Cardiac septum (tissue), 1 donor: ENCODE results near the gene FOXD4L3. TPM values are rescaled to one million over a fixed set of nuclear protein-coding genes. Genes with fewer than 3 reads are reported as not detected.
"Not testable (repeated sequence)": the region's sequence is repeated elsewhere in the genome, so short reads cannot be mapped to it uniquely, and the experiment has no call there.

ENCODE experiments used
- DNase-seq: peaks from one replicate; pipeline ENCODE4 v3.0.0-alpha.2; 2020; ENCODE audit warnings: low spot score
- intact Hi-C: fragments of 100-400 bp; cut with DNase I; formaldehyde crosslinking; loops from one replicate; pipeline ENCODE4 v1.14.0; 2022
- long read RNA-seq: library from polyadenylated mRNA; unstranded; transcript quantifications from one replicate; pipeline ENCODE4 v2.0.0, GENCODE V29; 2021
- total RNA-seq: library from RNA; stranded (reverse); fragmentation: NEBNext Ultra II Directional; extraction: Animal tissue kit (Norgen Biotek cat#: 25700); gene quantifications from one replicate; pipeline ENCODE4 v1.2.1, GENCODE V29; 2021
- donor health status: DM: no; HTN: no; CAD: no.

FOXD4L3 gene
- total RNA-seq = not detected
- long read RNA-seq = 0 reads

DNA sequence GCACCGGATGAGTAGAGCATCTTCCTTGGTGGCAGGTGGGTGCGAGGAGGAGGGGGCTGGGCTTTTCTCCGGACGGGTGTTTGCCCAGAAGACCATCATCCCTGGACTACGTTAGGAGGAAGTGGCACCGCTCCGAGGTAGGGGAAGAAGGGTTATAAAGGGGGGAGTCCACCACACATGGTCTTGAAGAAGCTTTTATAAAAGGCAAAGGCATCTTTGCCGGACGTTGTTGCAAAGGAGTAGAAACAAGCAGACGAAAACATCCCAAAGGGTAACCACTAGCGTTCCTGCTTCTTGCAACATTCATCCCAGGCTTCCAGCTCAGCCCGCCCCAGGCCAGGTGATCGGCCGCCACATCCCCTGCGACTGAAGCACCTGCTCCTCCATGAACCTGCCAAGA lies at the start of gene FOXD4L3:
TSS of gene FOXD4L3 (plus strand) at position 301 of the 400 bp plus-strand sequence. CDS start at position 386, 85 bp downstream.
- DNase-seq, intact Hi-C loops: not testable (repeated sequence)

GRCh38 chr9:68281041-68281440 lies 21.6 kb upstream of the FOXD4L3 start:
- intact Hi-C loops, DNase-seq: not testable (repeated sequence)

- intact Hi-C loops, DNase-seq: not testable (repeated sequence)
Measured at GRCh38 chr9:68303771-68304170, 1.1 kb downstream of the FOXD4L3 start.

DNA sequence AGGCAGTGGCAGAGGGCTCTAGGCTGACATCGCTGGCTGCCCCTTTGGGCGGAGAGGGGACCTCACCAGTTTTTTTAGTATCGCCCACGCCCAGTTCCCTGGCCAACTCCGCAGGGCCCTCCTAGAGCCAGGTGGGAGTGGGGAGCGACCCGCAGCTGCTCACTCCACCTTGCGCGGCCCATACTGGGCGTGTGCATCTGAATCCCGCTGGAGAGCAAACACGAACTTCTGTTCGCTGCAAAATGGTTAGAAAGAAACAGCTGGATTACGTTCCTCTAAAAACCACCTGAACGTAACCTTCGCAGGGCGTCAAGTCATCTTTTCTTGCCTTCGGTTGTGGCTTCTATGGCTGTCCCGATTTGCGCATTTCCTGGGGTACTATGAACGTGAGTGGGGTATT lies 1.5 kb downstream of the FOXD4L3 start:
- DNase-seq, intact Hi-C loops: not testable (repeated sequence)

DNA sequence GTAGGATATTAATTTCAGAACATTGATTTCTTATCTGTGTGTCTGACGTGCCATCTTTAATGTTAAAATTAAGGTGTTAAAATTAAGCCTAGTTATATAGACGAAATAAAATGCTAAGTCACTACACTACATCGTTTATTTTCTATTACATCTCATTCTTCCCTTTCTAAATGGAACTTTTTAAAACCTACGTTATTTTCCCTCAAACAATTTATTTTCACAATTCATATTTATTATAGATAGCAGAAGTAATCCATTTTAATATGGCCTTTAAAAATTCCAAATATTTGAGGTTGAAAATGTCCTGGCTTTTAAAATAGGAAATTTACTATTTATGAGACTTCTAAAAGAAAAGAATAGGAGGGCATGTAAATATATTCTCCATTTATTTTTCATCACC lies 2.1 kb downstream of the FOXD4L3 start:
- DNase-seq = not testable (repeated sequence)

GRCh38 chr9:68305680-68306285 lies 3.1 kb downstream of the FOXD4L3 start:
- DNase-seq, intact Hi-C loops: not testable (repeated sequence)

More for the DNA sequence above, 2.1 kb downstream of the FOXD4L3 start:
- intact Hi-C loops = not testable (repeated sequence)

- DNase-seq, intact Hi-C loops: not testable (repeated sequence)
Measured at GRCh38 chr9:68306391-68306964, 3.8 kb downstream of the FOXD4L3 start.

GRCh38 chr9:68307127-68307526 lies 4.5 kb downstream of the FOXD4L3 start:
- intact Hi-C loops, DNase-seq: not testable (repeated sequence)

GRCh38 chr9:68307654-68308053 lies 5.0 kb downstream of the FOXD4L3 start:
- DNase-seq, intact Hi-C loops: not testable (repeated sequence)

GRCh38 chr9:68311208-68311607 lies 8.5 kb downstream of the FOXD4L3 start:
- intact Hi-C loops, DNase-seq: not testable (repeated sequence)

DNA sequence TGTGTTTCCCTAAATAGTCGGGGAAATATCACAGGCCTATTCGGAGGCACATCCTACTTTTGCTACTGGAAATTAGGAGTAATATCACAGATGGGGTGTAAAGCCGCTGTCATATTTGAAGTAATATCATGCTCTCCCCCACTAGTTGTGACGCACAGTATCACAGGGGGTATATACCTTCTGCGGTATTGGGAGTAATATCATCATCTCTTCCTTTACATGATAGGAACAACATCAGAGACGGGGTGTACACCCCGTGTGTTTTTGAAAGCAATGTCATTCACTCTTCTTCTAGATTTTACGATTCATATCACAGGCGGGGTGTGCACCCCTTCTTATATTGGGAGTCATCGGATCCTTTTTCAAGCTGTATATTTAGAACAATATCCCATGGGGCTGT lies 15.5 kb downstream of the FOXD4L3 start:
- intact Hi-C loops, DNase-seq: not testable (repeated sequence)

DNA sequence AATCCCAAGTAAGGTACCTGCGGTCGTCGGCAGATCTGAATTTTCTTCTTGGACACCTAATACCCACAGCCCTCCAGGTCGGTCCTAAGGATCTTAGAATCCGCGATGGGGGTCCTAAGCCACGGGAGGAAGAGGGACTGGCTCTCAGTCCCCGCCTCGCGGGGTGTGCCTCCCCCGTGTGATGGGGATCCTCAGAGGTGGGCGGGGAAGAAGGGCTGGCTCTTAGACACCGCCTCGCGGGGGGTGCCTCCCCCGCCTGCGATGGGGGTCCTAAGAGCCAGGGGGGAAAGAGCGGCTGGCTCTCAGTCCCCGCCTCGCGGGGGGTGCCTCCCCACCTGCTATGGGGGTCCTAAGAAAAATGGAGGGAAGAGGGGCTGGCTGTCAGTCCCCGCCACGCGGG lies 21.1 kb downstream of the FOXD4L3 start:
- intact Hi-C loops, DNase-seq: not testable (repeated sequence)

- intact Hi-C loops, DNase-seq: not testable (repeated sequence)
Measured at GRCh38 chr9:68324518-68324917, 21.9 kb downstream of the FOXD4L3 start.

GRCh38 chr9:68329106-68329505 lies 26.4 kb downstream of the FOXD4L3 start:
- intact Hi-C loops, DNase-seq: not testable (repeated sequence)

DNA sequence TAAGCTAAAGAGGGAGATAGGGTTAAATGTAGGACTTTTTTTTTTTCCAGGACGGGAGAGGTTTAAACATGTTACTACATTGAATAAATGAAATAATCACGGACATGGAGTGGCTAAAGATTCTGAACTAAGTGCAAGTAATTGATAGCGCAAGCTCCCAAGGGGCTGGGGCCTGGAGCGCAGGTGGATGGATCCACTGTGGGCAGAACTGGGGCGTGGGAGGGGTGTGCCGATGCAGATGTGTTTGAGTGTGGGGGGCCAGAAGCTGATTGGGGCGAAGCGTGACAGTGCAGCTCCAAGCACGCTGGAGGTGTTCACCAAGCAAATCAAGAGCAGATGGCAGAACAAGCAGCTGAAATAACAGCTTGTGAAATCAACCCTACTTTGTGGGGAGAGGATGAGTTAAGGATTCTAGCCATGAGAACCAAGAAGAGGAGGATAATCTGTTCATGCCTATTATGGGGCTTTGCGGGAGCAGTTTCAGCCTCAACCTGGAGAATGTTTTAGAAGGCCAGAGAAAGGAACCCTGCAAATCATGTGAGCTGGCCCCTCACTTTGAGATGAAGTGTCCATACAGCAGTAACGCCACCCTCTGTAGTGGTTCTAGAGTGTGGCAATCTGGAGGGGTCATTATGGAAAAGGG lies 28.0 kb downstream of the FOXD4L3 start:
- intact Hi-C loops = not testable (repeated sequence)

DNA sequence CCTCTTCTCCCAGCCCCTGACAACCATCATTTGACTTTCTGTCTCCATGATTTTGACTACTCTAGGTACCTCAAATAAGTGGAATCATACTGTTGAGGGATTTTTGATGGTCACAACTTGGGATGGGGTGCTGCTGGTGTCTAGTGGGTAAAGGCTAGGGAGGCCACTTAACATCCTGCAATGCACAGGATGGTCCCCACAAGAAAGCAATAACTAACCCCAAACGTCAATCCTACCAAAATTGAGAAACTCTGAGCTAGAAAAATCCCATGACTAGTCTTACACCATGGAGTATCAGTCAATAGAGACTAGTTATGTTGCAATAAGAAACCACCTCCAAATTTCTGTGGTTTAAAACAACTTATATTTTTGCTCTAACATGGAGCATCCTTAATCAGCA lies 29.5 kb downstream of the FOXD4L3 start:
- intact Hi-C loops, DNase-seq: not testable (repeated sequence)

More for the DNA sequence above, 28.0 kb downstream of the FOXD4L3 start:
- DNase-seq = not testable (repeated sequence)

GRCh38 chr9:68335935-68336334 lies 33.3 kb downstream of the FOXD4L3 start:
- DNase-seq, intact Hi-C loops: not testable (repeated sequence)

DNA sequence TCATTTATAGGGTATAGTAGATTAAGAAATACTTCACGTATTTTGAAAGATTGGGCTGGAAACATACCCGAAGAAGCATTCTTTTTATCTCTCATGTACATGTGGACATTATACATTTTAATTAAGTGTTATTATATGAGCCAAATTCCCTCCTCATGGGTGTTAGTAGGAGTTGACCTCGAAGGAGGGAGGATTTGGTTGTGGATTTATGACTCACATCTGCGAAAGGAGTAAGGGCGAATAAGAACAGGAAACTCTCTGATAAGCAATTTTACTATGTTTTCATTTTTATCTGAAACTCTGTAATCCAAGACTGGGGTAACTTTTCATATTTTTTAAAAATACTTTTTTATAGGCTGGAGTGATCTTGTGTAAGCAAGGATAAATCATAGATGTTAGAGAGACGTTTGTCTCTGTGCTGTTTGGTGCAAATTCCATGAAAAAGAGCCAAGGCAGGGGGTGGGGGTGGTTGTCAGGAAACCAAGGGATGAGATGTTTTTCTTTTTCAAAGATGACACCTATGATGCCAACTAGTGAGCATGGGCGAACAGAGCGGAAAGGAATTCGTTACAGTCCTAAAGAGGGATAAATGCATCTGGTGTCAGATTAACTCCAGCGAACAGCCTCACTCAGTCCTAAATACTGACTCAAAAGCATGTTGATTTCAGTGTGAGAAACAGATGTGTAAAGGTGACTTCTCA lies 34.1 kb downstream of the FOXD4L3 start:
- intact Hi-C loops, DNase-seq: not testable (repeated sequence)

GRCh38 chr9:68338000-68338399 lies 35.3 kb downstream of the FOXD4L3 start:
- intact Hi-C loops, DNase-seq: not testable (repeated sequence)
